Parietal lobe (tissue), 1 donor: ENCODE data around the gene ZNF200. TPM values are rescaled to one million over a fixed set of nuclear protein-coding genes. Genes with fewer than 3 reads are reported as not detected.

Experiments
- total RNA-seq: library from RNA; depleted of rRNA; stranded (reverse); fragments of >200 nt; gene quantifications from one replicate; pipeline ENCODE4 v1.2.3, GENCODE V29; 2014

The ZNF200 gene
- 16.3 TPM for total RNA-seq

GRCh38 chr16:3234857-3235561, at the start of gene ZNF200:
Gene ZNF200, minus strand, starts transcription at chr16:3235158. Its CDS starts 1,403 bp downstream, at chr16:3233755.

GRCh38 chr16:3282730-3283542, 48.0 kb upstream of the ZNF200 start, which contains the start of gene ZNF263:
Gene ZNF263, plus strand, starts transcription at chr16:3283491. Its CDS starts 328 bp downstream, at chr16:3283819.

GRCh38 chr16:3256146-3256865, 21.3 kb upstream of the ZNF200 start, which contains the start of gene MEFV:
Gene MEFV, minus strand, starts transcription at chr16:3256633. Its CDS starts 46 bp downstream, at chr16:3256587.

GRCh38 chr16:3187798-3188674, 46.9 kb downstream of the ZNF200 start, which contains the start of gene OR1F1:
Gene OR1F1, plus strand, starts transcription at chr16:3188204.

Other genes starting within 250 kb of the ZNF200 start
- gene CLDN9, start 222.2 kb downstream of the ZNF200 start, total RNA-seq: not detected
- 0.63 TPM for gene CLDN6, start 217.0 kb downstream of the ZNF200 start, total RNA-seq
- not detected for gene TNFRSF12A, start 214.8 kb downstream of the ZNF200 start, total RNA-seq
- gene HCFC1R1, start 211.2 kb downstream of the ZNF200 start, total RNA-seq: 17.2 TPM
- 4.4 TPM for gene THOC6, start 211.1 kb downstream of the ZNF200 start, total RNA-seq
- gene BICDL2, start 198.2 kb downstream of the ZNF200 start, total RNA-seq: 0.31 TPM
- gene MMP25, start 188.6 kb downstream of the ZNF200 start, total RNA-seq: 0.63 TPM
- gene IL32, start 169.5 kb downstream of the ZNF200 start, total RNA-seq: 1.6 TPM
- not detected for gene ZSCAN10, start 135.9 kb downstream of the ZNF200 start, total RNA-seq
- gene ZNF205, start 122.6 kb downstream of the ZNF200 start, total RNA-seq: 14.4 TPM
- 10.3 TPM for gene ZNF213, start 100.1 kb downstream of the ZNF200 start, total RNA-seq
- 0.94 TPM for gene OR1F1, start 47.0 kb downstream of the ZNF200 start, total RNA-seq
- gene MEFV, start 21.5 kb upstream of the ZNF200 start, total RNA-seq: 0.31 TPM
- gene ZNF263, start 48.3 kb upstream of the ZNF200 start, total RNA-seq: 55.7 TPM
- gene TIGD7, start 70.3 kb upstream of the ZNF200 start, total RNA-seq: 24.1 TPM
- gene ZNF75A, start 70.3 kb upstream of the ZNF200 start, total RNA-seq: 71.1 TPM
- gene OR2C1, start 120.7 kb upstream of the ZNF200 start, total RNA-seq: 0.94 TPM
- 15.0 TPM for gene ZSCAN32, start 165.8 kb upstream of the ZNF200 start, total RNA-seq
- gene ZNF174, start 166.1 kb upstream of the ZNF200 start, total RNA-seq: 12.2 TPM
- 5.0 TPM for gene ZNF597, start 208.3 kb upstream of the ZNF200 start, total RNA-seq
- 25.4 TPM for gene NAA60, start 208.5 kb upstream of the ZNF200 start, total RNA-seq